ENCODE results near the gene BEST2. TPM values are rescaled to one million over a fixed set of nuclear protein-coding genes. Genes with fewer than 3 reads are reported as not detected.

The BEST2 gene
- total RNA-seq, 2 experiments from 2014 or later, result not detected

GRCh38 chr19:12754465-12755196, 3.0 kb downstream of the BEST2 start:
- Mint-ChIP-seq H3K27ac (no peak overlapping the region), H3K4me3 (no peak overlapping the region), H3K27me3 (peaks cover 17% of the 10 kb centered on the region), H3K9me3 (no peaks in the 10 kb centered on the region), H3K4me1 (ENCODE audit: low read depth) (peaks cover 3% of the 10 kb centered on the region), H3K36me3 (no peaks in the 10 kb centered on the region)
- POLR2A ChIA-PET, result no interaction called here
- intact Hi-C loops (cut with micrococcal nuclease), result no loop called here
- no peak for DNase-seq
- CTCF ChIA-PET, result interaction anchor here (0.5 to 7.6 kb wide), 9 partner anchors 8 to 553 kb away, joined by 3 to 116 read pairs (median 5); partner anchors contain the start of genes GET3 and TRIR

- Mint-ChIP-seq H3K9me3 (no peaks in the 10 kb centered on the region), H3K36me3 (no peaks in the 10 kb centered on the region), H3K4me3 (no peak overlapping the region), H3K4me1 (ENCODE audit: low read depth) (peaks cover 4% of the 10 kb centered on the region), H3K27ac (no peak overlapping the region), H3K27me3 (peaks cover 11% of the 10 kb centered on the region)
- DNase-seq, result no peak
- ChIA-PET POLR2A (interaction anchor here (0.6 kb wide), 1 partner anchor 27 kb away, joined by 3 read pairs; no protein-coding TSS in a partner anchor), CTCF (interaction anchor here (0.6 to 15.7 kb wide), 8 partner anchors 9 to 126 kb away, joined by 3 to 636 read pairs (median 31); partner anchors contain the start of genes GET3, JUNB, PRDX2 and RNASEH2A)
- intact Hi-C loops (cut with micrococcal nuclease), result no loop called here
Observed at GRCh38 chr19:12756150-12756883, 4.7 kb downstream of the BEST2 start.

GRCh38 chr19:12757544-12758274, 6.1 kb downstream of the BEST2 start:
- Mint-ChIP-seq H3K4me3 (peak overlapping the region; percentile 48), H3K9me3 (no peaks in the 10 kb centered on the region), H3K4me1 (ENCODE audit: low read depth) (peaks cover 4% of the 10 kb centered on the region), H3K27ac (no peak overlapping the region), H3K27me3 (peaks cover 11% of the 10 kb centered on the region), H3K36me3 (no peaks in the 10 kb centered on the region)
- intact Hi-C loops (cut with micrococcal nuclease), result loop anchor here (1.0 kb wide), 2 partner anchors 40 to 81 kb away; no protein-coding TSS in a partner anchor
- DNase-seq, result peak; percentile 78
- POLR2A ChIA-PET, result interaction anchor here (1.3 to 1.4 kb wide), 2 partner anchors 24 to 39 kb away, joined by 3 to 5 read pairs; no protein-coding TSS in a partner anchor
- CTCF ChIA-PET, result interaction anchor here (0.5 to 15.7 kb wide), 36 partner anchors 11 to 208 kb away, joined by 3 to 636 read pairs (median 5); partner anchors contain the start of genes DHPS, FBXW9, GCDH and GET3

- DNase-seq, result no peak
- CTCF ChIA-PET, result interaction anchor here (0.7 to 15.7 kb wide), 28 partner anchors 8 to 206 kb away, joined by 3 to 636 read pairs (median 6); partner anchors contain the start of genes BEST2, FARSA, FBXW9 and GET3
- no peak overlapping the region for H3K27ac Mint-ChIP-seq
Observed at GRCh38 chr19:12759686-12760085, 8.1 kb downstream of the BEST2 start.

GRCh38 chr19:12763100-12763499, 11.5 kb downstream of the BEST2 start:
- DNase-seq, result no peak
- Mint-ChIP-seq H3K9me3 (no peaks in the 10 kb centered on the region), H3K27ac (no peak overlapping the region), H3K4me3 (no peak overlapping the region), H3K27me3 (peaks cover under 1% of the 10 kb centered on the region), H3K36me3 (peaks cover 2% of the 10 kb centered on the region), H3K4me1 (ENCODE audit: low read depth) (peaks cover 5% of the 10 kb centered on the region)
- intact Hi-C loops (cut with micrococcal nuclease), result no loop called here
- POLR2A ChIA-PET, result no interaction called here
- CTCF ChIA-PET, result interaction anchor here (0.5 to 15.7 kb wide), 9 partner anchors 11 to 86 kb away, joined by 3 to 636 read pairs (median 5); partner anchors contain the start of genes JUNB, PRDX2, RNASEH2A and RTBDN

More at GRCh38 chr19:12759686-12760085, 8.1 kb downstream of the BEST2 start:
- POLR2A ChIA-PET, result interaction anchor here (1.7 kb wide), 1 partner anchor 36 kb away, joined by 8 read pairs; no protein-coding TSS in a partner anchor
- H3K27me3 Mint-ChIP-seq, result peaks cover 10% of the 10 kb centered on the region
- H3K4me1 Mint-ChIP-seq (ENCODE audit: low read depth), result peaks cover 4% of the 10 kb centered on the region
- no peak overlapping the region for H3K4me3 Mint-ChIP-seq
- H3K9me3 Mint-ChIP-seq, result no peaks in the 10 kb centered on the region
- intact Hi-C loops (cut with micrococcal nuclease), result loop anchor here (1.0 kb wide), 1 partner anchor 37 kb away; no protein-coding TSS in a partner anchor
- peaks cover 2% of the 10 kb centered on the region for H3K36me3 Mint-ChIP-seq

GRCh38 chr19:12764698-12765097, 13.1 kb downstream of the BEST2 start:
- peaks cover 2% of the 10 kb centered on the region for H3K36me3 Mint-ChIP-seq
- no peak overlapping the region for H3K4me3 Mint-ChIP-seq
- intact Hi-C loops (cut with micrococcal nuclease), result no loop called here
- no peaks in the 10 kb centered on the region for H3K9me3 Mint-ChIP-seq
- POLR2A ChIA-PET, result interaction anchor here (3.1 kb wide), 1 partner anchor 28 kb away, joined by 21 read pairs; the partner anchor contains the start of gene JUNB
- DNase-seq, result no peak
- peaks cover 9% of the 10 kb centered on the region for H3K4me1 Mint-ChIP-seq (ENCODE audit: low read depth)
- CTCF ChIA-PET, result interaction anchor here (0.6 to 15.7 kb wide), 15 partner anchors 9 to 340 kb away, joined by 3 to 636 read pairs (median 5); partner anchors contain the start of genes GET3, JUNB, PRDX2 and RNASEH2A
- no peak overlapping the region for H3K27ac Mint-ChIP-seq
- H3K27me3 Mint-ChIP-seq, result no peaks in the 10 kb centered on the region

GRCh38 chr19:12766051-12766521, 14.5 kb downstream of the BEST2 start:
- no peak overlapping the region for H3K27ac Mint-ChIP-seq
- intact Hi-C loops (cut with micrococcal nuclease), result loop anchor here (1.0 to 2.0 kb wide), 2 partner anchors 30 to 81 kb away; no protein-coding TSS in a partner anchor
- ChIA-PET CTCF (interaction anchor here (0.7 to 15.7 kb wide), 32 partner anchors 7 to 199 kb away, joined by 3 to 636 read pairs (median 5); partner anchors contain the start of genes GCDH, HOOK2, JUNB and MAST1), POLR2A (interaction anchor here (1.2 to 3.1 kb wide), 5 partner anchors 12 to 81 kb away, joined by 3 to 21 read pairs (median 3); partner anchors contain the start of genes JUNB and THSD8)
- H3K9me3 Mint-ChIP-seq, result no peaks in the 10 kb centered on the region
- DNase-seq, result peak; percentile 91
- peak overlapping the region; percentile 43 for H3K4me3 Mint-ChIP-seq
- H3K4me1 Mint-ChIP-seq (ENCODE audit: low read depth), result peaks cover 12% of the 10 kb centered on the region
- H3K27me3 Mint-ChIP-seq, result no peaks in the 10 kb centered on the region
- peaks cover 2% of the 10 kb centered on the region for H3K36me3 Mint-ChIP-seq

- no peak for DNase-seq
- H3K27ac Mint-ChIP-seq, result no peak overlapping the region
- CTCF ChIA-PET, result interaction anchor here (2.3 to 15.7 kb wide), 6 partner anchors 8 to 82 kb away, joined by 9 to 636 read pairs (median 78); partner anchors contain the start of genes JUNB, MAST1, PRDX2 and RNASEH2A
Observed at GRCh38 chr19:12767150-12767549, 15.6 kb downstream of the BEST2 start.

GRCh38 chr19:12767666-12768065, 16.1 kb downstream of the BEST2 start:
- no peak overlapping the region for H3K4me3 Mint-ChIP-seq
- intact Hi-C loops (cut with micrococcal nuclease), result loop anchor here (2.0 kb wide), 1 partner anchor 79 kb away; no protein-coding TSS in a partner anchor
- H3K27ac Mint-ChIP-seq, result no peak overlapping the region
- H3K27me3 Mint-ChIP-seq, result no peaks in the 10 kb centered on the region
- ChIA-PET CTCF (interaction anchor here (2.4 to 15.7 kb wide), 5 partner anchors 9 to 82 kb away, joined by 17 to 636 read pairs (median 110); partner anchors contain the start of genes JUNB, MAST1, PRDX2 and RNASEH2A), POLR2A (interaction anchor here (0.7 kb wide), 1 partner anchor 28 kb away, joined by 5 read pairs; no protein-coding TSS in a partner anchor)
- H3K36me3 Mint-ChIP-seq, result peaks cover 2% of the 10 kb centered on the region
- no peak for DNase-seq
- H3K4me1 Mint-ChIP-seq (ENCODE audit: low read depth), result peaks cover 12% of the 10 kb centered on the region
- no peaks in the 10 kb centered on the region for H3K9me3 Mint-ChIP-seq

More at GRCh38 chr19:12767150-12767549, 15.6 kb downstream of the BEST2 start:
- Mint-ChIP-seq H3K27me3 (no peaks in the 10 kb centered on the region), H3K4me1 (ENCODE audit: low read depth) (peaks cover 12% of the 10 kb centered on the region), H3K9me3 (no peaks in the 10 kb centered on the region), H3K36me3 (peaks cover 2% of the 10 kb centered on the region), H3K4me3 (no peak overlapping the region)
- intact Hi-C loops (cut with micrococcal nuclease), result loop anchor here (2.0 kb wide), 1 partner anchor 80 kb away; no protein-coding TSS in a partner anchor
- POLR2A ChIA-PET, result interaction anchor here (3.1 kb wide), 1 partner anchor 26 kb away, joined by 21 read pairs; the partner anchor contains the start of gene JUNB

GRCh38 chr19:12769689-12770088, 18.1 kb downstream of the BEST2 start:
- Mint-ChIP-seq H3K9me3 (no peaks in the 10 kb centered on the region), H3K27ac (no peak overlapping the region), H3K4me3 (no peak overlapping the region), H3K36me3 (no peaks in the 10 kb centered on the region), H3K4me1 (ENCODE audit: low read depth) (peaks cover 18% of the 10 kb centered on the region), H3K27me3 (no peaks in the 10 kb centered on the region)
- intact Hi-C loops (cut with micrococcal nuclease), result no loop called here
- peak; percentile 84 for DNase-seq
- ChIA-PET POLR2A (interaction anchor here (1.2 to 2.8 kb wide), 3 partner anchors 9 to 27 kb away, joined by 3 to 17 read pairs (median 3); partner anchors contain the start of gene JUNB), CTCF (interaction anchor here (0.6 to 15.7 kb wide), 6 partner anchors 9 to 101 kb away, joined by 3 to 636 read pairs (median 6); partner anchors contain the start of genes JUNB, PRDX2, RNASEH2A and THSD8)
